Right lobe of liver (tissue), 6 donors: Measurements from ENCODE around the gene USB1. TPM values are rescaled to one million over a fixed set of nuclear protein-coding genes. Genes with fewer than 3 reads are reported as not detected.

Source experiments
- ATAC-seq, 4 donors: fragments of 200-7000 bp; cut with Tn5 transposase; one replicate each; pipeline ENCODE4 v1.9.1; 2020; ENCODE audit warnings: mild to moderate bottlenecking in 4 of 4, moderate library complexity in 4 of 4
- DNase-seq, 3 donors: peaks; one replicate each; pipeline ENCODE4 v3.0.0-alpha.2; 2020
- H3K27ac ChIP-seq, 3 donors: fragments of 200-600 bp; one replicate each; pipeline ENCODE4 v1.8.0; 2022
- H3K27me3 ChIP-seq, 2 donors: fragments of 200-600 bp; one replicate each; pipeline ENCODE4 v1.8.0; 2022
- H3K36me3 ChIP-seq, 4 donors: fragments of 200-600 bp; sonication (generic) in 1 of 4; one replicate each; pipeline versions ENCODE4 v1.5.1 to v1.8.0; 2017 to 2022; ENCODE audit warnings: control low read depth in 1 of 4
- H3K4me1 ChIP-seq, 4 donors: fragments of 200-600 bp; sonication (generic) in 1 of 4; one replicate each; pipeline versions ENCODE4 v1.5.1 to v1.8.0; 2017 to 2022; ENCODE audit warnings: control low read depth in 1 of 4
- H3K4me3 ChIP-seq, 3 donors: fragments of 200-600 bp; one replicate each; pipeline ENCODE4 v1.8.0; 2022
- H3K9me3 ChIP-seq, 4 donors: fragments of 200-600 bp; sonication (generic) in 1 of 4; one replicate each; pipeline versions ENCODE4 v1.5.1 to v1.8.0; 2017 to 2022; ENCODE audit warnings: control low read depth in 1 of 4
- POLR2A ChIP-seq: fragments of 450-650 bp; IDR thresholded peaks from one replicate; pipeline ENCODE4 v1.6.1; 2017; ENCODE audit warnings: antibody characterized with exemption, mild to moderate bottlenecking
- WGBS: methylation state at CpG from one replicate; pipeline ENCODE4 v1.1.6; 2018; ENCODE audit warnings: low coverage, low lambda C conversion rate; ENCODE audit not compliant: insufficient coverage; ENCODE audit errors: missing lambda C conversion rate; 5-methylcytosine and 5-hydroxymethylcytosine counted together
- intact Hi-C, 2 donors: fragments of 100-400 bp; cut with DNase I; formaldehyde crosslinking; loops; one replicate each; pipeline versions ENCODE4 v1.11.2 to v1.14.1; 2022
- total RNA-seq, 6 experiments: library from RNA; depleted of rRNA in 2 of 6; stranded (reverse); fragments of >200 nt in 2 of 6; fragmentation: NEBNext Ultra II Directional in 3 of 6; extraction: Animal tissue kit (Norgen Biotek cat#: 25700) in 3 of 6; gene quantifications; one replicate each; pipeline versions ENCODE4 v1.1.0 to v1.2.4, GENCODE V29; 2016 to 2023
- TF ChIP-seq, protein P1 (sequence below), 4 donors: fragments of 200-600 bp in 3 of 4; fragments of 450-650 bp in 1 of 4; IDR thresholded peaks; one replicate each; pipeline versions ENCODE4 v1.5.1 to v1.8.0; 2016 to 2022; ENCODE audit warnings: antibody characterized with exemption in 4 of 4, mild to moderate bottlenecking in 2 of 4
- donor health status: DM: no; HTN: yes; CAD: no.
- donor health status: DM: no; HTN: no; CAD: no.
- donor health status: DM: no; HTN: no; CAD: no.
- donor health status: DM: no; HTN: yes; CAD: no.
- donor health status: DM: no; HTN: yes; CAD: no.

The USB1 gene
- total RNA-seq, 6 experiments from 2014 or later, result 20.6 to 63.3 (median 25.9) TPM

DNA sequence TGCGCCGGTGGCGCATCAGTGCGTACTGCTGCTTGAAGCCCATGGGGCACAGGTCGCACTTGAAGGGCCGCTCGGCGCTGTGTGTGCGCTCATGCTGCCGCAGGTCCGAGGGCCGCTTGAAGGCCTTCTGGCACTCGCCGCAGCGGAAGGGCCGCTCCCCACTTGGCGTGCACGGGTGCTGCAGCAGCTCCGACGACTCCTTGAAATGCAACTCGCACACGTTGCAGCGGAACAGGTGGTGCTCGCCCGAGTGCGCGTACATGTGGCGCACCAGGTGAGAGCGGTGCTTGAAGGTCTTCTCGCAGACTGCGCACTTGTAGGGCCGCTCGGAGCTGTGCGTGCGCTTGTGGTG is 4.1 kb upstream of the USB1 start:
- peak in 1 of 3 donors; percentile 47 for DNase-seq
- H3K4me1 ChIP-seq, result peaks cover 0 to 13% (median 2%) of the 10 kb centered on the region in 4 donors
- no peak for ATAC-seq
- H3K4me3 ChIP-seq, result no peak overlapping the region
- H3K27ac ChIP-seq, result no peak overlapping the region
- TF ChIP-seq, protein P1, sequence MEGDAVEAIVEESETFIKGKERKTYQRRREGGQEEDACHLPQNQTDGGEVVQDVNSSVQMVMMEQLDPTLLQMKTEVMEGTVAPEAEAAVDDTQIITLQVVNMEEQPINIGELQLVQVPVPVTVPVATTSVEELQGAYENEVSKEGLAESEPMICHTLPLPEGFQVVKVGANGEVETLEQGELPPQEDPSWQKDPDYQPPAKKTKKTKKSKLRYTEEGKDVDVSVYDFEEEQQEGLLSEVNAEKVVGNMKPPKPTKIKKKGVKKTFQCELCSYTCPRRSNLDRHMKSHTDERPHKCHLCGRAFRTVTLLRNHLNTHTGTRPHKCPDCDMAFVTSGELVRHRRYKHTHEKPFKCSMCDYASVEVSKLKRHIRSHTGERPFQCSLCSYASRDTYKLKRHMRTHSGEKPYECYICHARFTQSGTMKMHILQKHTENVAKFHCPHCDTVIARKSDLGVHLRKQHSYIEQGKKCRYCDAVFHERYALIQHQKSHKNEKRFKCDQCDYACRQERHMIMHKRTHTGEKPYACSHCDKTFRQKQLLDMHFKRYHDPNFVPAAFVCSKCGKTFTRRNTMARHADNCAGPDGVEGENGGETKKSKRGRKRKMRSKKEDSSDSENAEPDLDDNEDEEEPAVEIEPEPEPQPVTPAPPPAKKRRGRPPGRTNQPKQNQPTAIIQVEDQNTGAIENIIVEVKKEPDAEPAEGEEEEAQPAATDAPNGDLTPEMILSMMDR (IDR thresholded peaks at IDR 0.05), result no peak
- TF ChIP-seq POLR2A, result no peak
- H3K36me3 ChIP-seq, result peaks cover 0 to 17% (median 0%) of the 10 kb centered on the region in 4 donors
- no peaks in the 10 kb centered on the region for H3K9me3 ChIP-seq
- no peaks in the 10 kb centered on the region for H3K27me3 ChIP-seq
- intact Hi-C loops, result loop anchor here (5.0 kb wide), 2 partner anchors 90 to 95 kb away; no protein-coding TSS in a partner anchor
- 100% methylated on average over 1 of the region's 35 CpGs for WGBS

GRCh38 chr16:57997528-57998265 is 3.5 kb upstream of the USB1 start:
- no peak for TF ChIP-seq POLR2A
- TF ChIP-seq, protein P1 (IDR thresholded peaks at IDR 0.05), result no peak
- Histone ChIP-seq H3K4me1 (peaks cover 0 to 13% (median 2%) of the 10 kb centered on the region in 4 donors), H3K27me3 (no peaks in the 10 kb centered on the region), H3K36me3 (peaks cover 0 to 19% (median 0%) of the 10 kb centered on the region in 4 donors), H3K4me3 (no peak overlapping the region), H3K27ac (no peak overlapping the region), H3K9me3 (no peaks in the 10 kb centered on the region)
- no CpG with 5 or more reads among the region's 36 CpGs for WGBS
- no peak for ATAC-seq
- intact Hi-C loops, result loop anchor here (5.0 kb wide), 2 partner anchors 90 to 95 kb away; no protein-coding TSS in a partner anchor
- DNase-seq, result peak in 1 of 3 donors; percentile 47

GRCh38 chr16:57998486-57998885 is 2.7 kb upstream of the USB1 start:
- H3K36me3 ChIP-seq, result peaks cover 0 to 20% (median 0%) of the 10 kb centered on the region in 4 donors
- no peak overlapping the region for H3K4me3 ChIP-seq
- H3K27ac ChIP-seq, result no peak overlapping the region
- intact Hi-C loops, result loop anchor here (5.0 kb wide), 2 partner anchors 91 to 96 kb away; no protein-coding TSS in a partner anchor
- DNase-seq, result peak in 2 of 3 donors; percentile 39 to 64
- H3K4me1 ChIP-seq, result peaks cover 0 to 13% (median 2%) of the 10 kb centered on the region in 4 donors
- ATAC-seq, result no peak
- WGBS, result 67% methylated on average over 1 of the region's 8 CpGs
- TF ChIP-seq, protein P1 (IDR thresholded peaks at IDR 0.05), result no peak
- no peak for TF ChIP-seq POLR2A
- H3K9me3 ChIP-seq, result no peaks in the 10 kb centered on the region
- H3K27me3 ChIP-seq, result no peaks in the 10 kb centered on the region

- H3K27me3 ChIP-seq, result no peaks in the 10 kb centered on the region
- no peak overlapping the region for H3K4me3 ChIP-seq
- H3K9me3 ChIP-seq, result no peaks in the 10 kb centered on the region
- TF ChIP-seq, protein P1 (IDR thresholded peaks at IDR 0.05), result no peak
- no peak for TF ChIP-seq POLR2A
- intact Hi-C loops, result loop anchor here (5.0 kb wide), 2 partner anchors 92 to 97 kb away; no protein-coding TSS in a partner anchor
- H3K27ac ChIP-seq, result no peak overlapping the region
- H3K36me3 ChIP-seq, result peaks cover 0 to 20% (median 0%) of the 10 kb centered on the region in 4 donors
- peaks cover 0 to 13% (median 2%) of the 10 kb centered on the region in 4 donors for H3K4me1 ChIP-seq
- WGBS, result 66% methylated on average over 3 of the region's 3 CpGs
- DNase-seq (peak in 2 of 3 donors; percentile 10 to 41), ATAC-seq (no peak)
Observed at GRCh38 chr16:57998992-57999365, 2.2 kb upstream of the USB1 start.
